Effector CD8-positive, alpha-beta T cell (primary cell): Measurements from ENCODE around the gene MPC2.
A peak's percentile ranks its signal among the peaks of the same experiment; 100 is the strongest.

ENCODE experiments used
- DNase-seq: peaks from one replicate; lab custom pipeline; 2025; lab: John Stamatoyannopoulos, UW
- total RNA-seq, 4 experiments: gene quantifications; one replicate each; lab custom pipeline; 2026; lab: John Stamatoyannopoulos, UW

MPC2 gene
- 20.5 to 35.7 (median 32.7) reads per million in 4 experiments for total RNA-seq

- DNase-seq: peak; percentile 66
Measured at GRCh38 chr1:167936930-167937708, at the start of gene MPC2. Gene MPC2 (minus strand): TSS chr1:167937072. CDS start chr1:167935841, 1,231 bp downstream.

- no peak for DNase-seq
Measured at GRCh38 chr1:167984886-167985489, 48.1 kb upstream of the MPC2 start.

- DNase-seq: no peak
Measured at GRCh38 chr1:167983797-167984420, 47.0 kb upstream of the MPC2 start.

- DNase-seq: no peak
Measured at GRCh38 chr1:167981933-167982332, 45.1 kb upstream of the MPC2 start.

- DNase-seq: no peak
Measured at GRCh38 chr1:167977245-167977644, 40.4 kb upstream of the MPC2 start.

- no peak for DNase-seq
Measured at GRCh38 chr1:167974698-167975097, 37.8 kb upstream of the MPC2 start.

GRCh38 chr1:167973832-167974231 lies 37.0 kb upstream of the MPC2 start:
- no peak for DNase-seq

- DNase-seq: no peak
Measured at GRCh38 chr1:167968569-167968968, 31.7 kb upstream of the MPC2 start.

GRCh38 chr1:167966050-167966449 lies 29.2 kb upstream of the MPC2 start:
- no peak for DNase-seq

GRCh38 chr1:167964646-167965045 lies 27.8 kb upstream of the MPC2 start:
- no peak for DNase-seq

- no peak for DNase-seq
Measured at GRCh38 chr1:167957710-167958109, 20.8 kb upstream of the MPC2 start.

- no peak for DNase-seq
Measured at GRCh38 chr1:167955915-167956314, 19.0 kb upstream of the MPC2 start.

- no peak for DNase-seq
Measured at GRCh38 chr1:167950569-167950968, 13.7 kb upstream of the MPC2 start.

GRCh38 chr1:167949785-167950184 lies 12.9 kb upstream of the MPC2 start:
- no peak for DNase-seq

GRCh38 chr1:167947733-167948132 lies 10.9 kb upstream of the MPC2 start:
- DNase-seq: no peak

- no peak for DNase-seq
Measured at GRCh38 chr1:167943541-167943940, 6.7 kb upstream of the MPC2 start.

GRCh38 chr1:167940264-167940663 lies 3.4 kb upstream of the MPC2 start:
- DNase-seq: no peak

GRCh38 chr1:167938080-167938636 lies 1.3 kb upstream of the MPC2 start:
- DNase-seq: no peak

- no peak for DNase-seq
Measured at GRCh38 chr1:167937709-167938010, 788 bp upstream of the MPC2 start.

GRCh38 chr1:167936068-167936929 lies 573 bp downstream of the MPC2 start, which contains the start of gene DCAF6:
Gene DCAF6 (plus strand): TSS chr1:167936683. CDS start chr1:167936912, 229 bp downstream.
- DNase-seq: peak; percentile 94

- DNase-seq: no peak
Measured at GRCh38 chr1:167935216-167936067, 1.4 kb downstream of the MPC2 start.
